UCSD-AML1 (cell line): ENCODE data around the gene WDR73.
"Not testable (repeated sequence)": the region's sequence is repeated elsewhere in the genome, so short reads cannot be mapped to it uniquely, and the experiment has no call there.

Source experiments
- DNase-seq: peaks from one replicate; lab custom pipeline; 2025; ENCODE audit not compliant: unreplicated experiment; lab: John Stamatoyannopoulos, UW

The WDR73 gene

GRCh38 chr15:84658080-84658787 is 4.2 kb upstream of the WDR73 start, which contains the start of gene NMB:
TSS of gene NMB (minus strand) at chr15:84658199. CDS start at chr15:84658152, 47 bp downstream.
- DNase-seq = peak; percentile 87

DNA sequence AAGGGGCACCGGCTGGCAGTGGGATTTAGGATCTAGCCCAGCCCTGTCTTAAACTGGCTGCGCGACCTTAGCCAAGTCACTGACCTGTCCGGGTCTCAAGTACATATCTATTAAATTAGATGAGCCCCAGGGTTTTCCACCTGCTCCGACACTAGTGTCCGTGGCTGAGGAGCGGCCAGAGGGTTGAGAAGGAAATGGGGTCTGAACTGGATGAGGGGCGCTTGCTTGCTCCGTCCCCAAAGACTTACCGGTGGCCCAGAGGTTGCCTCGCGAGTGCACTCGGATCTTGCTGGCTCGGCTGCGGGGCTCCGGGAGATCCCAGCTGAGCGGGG is 3.6 kb upstream of the WDR73 start:
- DNase-seq = no peak

DNA sequence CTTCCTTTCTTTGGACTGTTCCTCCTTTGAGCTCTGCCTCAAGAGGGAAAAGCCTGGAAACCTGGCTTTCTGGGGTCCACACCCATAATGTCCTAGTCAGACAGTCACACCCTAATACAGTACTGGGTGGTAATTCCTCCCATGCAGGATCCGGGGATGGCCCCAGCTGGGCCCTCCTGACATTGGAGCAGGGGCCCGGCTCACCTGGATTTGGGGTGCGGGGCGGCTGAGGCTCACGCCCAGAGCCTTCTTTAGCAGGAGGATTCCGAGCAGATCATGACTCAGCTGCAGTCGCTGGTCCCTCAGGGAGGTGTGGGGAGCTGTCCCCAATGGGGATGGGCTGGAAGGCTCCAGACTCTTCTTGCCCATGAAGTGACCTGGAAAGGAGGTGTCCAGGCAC is 2.9 kb upstream of the WDR73 start:
- no peak for DNase-seq

DNA sequence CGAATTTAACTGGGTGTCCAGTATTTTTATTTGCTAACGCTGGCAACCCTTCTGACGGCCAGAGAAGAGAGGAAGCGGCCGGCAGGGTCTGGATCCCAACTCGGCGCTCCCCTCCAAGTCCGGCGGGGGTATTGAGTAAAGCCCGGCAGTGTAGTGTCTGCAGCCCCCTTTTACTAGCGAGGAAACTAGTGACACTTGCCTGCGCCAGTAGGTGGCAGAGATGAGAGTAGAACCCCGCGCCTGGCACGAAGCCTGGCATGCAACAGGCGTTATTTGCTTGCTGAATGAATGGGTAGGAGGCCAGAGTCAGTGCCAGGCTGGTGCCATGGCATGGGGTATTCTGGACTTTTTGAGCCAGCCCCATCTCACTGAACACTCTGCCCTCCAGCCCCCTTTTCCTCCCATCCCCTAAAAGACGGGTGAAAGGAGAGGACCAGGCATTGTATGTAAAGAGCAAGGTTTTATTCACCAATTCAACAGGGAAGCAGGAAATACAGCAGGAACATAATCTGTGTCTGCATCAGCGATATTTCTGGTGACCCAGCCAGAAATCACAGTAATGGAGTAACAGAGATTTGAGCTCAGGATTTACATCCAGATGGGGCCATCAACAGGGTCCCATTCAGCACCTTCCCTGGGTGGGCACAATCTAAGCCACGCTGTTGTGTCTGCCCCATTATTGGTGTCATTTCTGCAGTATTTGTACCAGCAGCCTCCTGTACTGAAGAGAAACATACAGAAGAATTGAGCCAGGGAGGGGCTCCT is 788 bp upstream of the WDR73 start:
- peak; percentile 77 for DNase-seq

GRCh38 chr15:84653584-84653909 is 536 bp downstream of the WDR73 start:
- no peak for DNase-seq

- DNase-seq = no peak
These were observed 4.4 kb downstream of the WDR73 start for GRCh38 chr15:84649706-84650105.

DNA sequence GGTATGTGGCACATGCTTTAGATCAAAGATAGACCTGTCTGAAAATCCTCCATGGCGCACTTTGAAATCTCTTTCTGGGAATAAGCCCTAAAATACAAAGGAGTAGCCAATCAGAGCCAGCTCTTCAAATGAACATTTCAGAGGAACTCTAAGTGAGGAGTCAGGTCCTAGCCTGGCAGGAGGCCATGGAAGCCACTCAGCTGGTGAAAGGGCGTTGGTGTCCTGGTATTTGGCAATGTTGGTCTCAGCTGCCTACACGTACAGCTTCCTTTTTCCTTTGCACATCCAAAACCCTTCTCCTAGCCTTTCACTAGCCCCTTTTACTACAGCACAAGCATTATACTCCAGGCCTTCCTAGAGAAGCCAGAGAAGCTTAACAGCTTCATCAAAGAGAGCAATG is 5.5 kb downstream of the WDR73 start:
- DNase-seq = no peak

DNA sequence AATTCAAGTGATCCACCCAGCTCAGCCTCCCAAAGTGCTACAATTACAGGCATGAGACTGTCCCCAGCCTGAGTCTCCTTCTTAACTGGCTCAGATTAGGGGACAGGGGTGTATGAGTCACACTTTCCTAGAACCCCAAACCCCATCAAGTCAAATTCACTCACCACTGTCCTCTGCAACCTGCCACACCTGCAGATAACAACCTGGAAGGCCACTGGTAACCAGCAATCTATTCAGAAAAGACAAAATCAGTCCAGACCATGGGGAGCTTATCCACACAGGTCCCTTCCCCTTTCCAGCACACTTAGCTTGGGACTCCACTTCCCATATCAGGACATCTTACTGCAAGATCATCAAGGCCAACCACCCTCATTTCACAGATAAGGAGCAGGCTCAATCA is 6.4 kb downstream of the WDR73 start:
- DNase-seq = no peak

DNA sequence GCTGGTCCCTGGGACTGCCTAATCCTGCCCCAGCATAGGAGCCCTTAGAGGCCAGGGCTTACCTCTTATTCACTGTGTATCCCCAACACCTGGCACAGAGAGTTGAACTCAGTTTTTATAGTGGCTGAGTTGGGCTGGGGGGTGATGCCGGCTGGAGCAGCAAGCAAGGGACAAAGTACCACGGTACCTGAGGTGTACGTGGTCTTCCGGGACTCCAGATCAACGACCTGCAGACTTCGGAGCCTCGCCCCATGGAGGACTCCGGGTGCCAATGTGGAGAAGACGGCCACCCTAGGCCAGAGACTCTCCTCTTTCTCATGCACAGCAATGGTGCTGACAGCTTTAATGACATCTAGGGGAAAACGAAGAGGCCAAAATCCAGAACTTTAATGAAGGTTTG is 8.1 kb downstream of the WDR73 start:
- no peak for DNase-seq

GRCh38 chr15:84645496-84645895 is 8.6 kb downstream of the WDR73 start:
- no peak for DNase-seq

DNA sequence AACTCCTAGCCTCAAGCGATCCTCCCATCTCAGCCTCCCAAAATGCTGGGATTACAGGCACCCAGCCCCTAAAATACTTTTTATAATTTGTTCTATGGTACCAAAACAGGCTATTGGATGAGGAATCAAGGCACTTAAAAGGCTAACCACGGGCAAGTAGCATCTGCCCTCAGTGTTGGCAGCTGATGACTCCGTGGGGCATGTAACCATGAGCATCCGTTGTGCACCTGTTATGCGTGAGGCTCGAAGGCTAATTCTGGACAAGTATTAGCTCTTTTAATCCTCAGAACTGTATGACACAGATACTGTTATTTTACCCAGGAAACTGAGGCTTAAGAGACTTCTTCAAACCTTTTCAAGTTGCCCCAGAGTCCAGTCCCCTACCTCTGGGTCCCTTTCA is 10.2 kb downstream of the WDR73 start:
- no peak for DNase-seq

GRCh38 chr15:84642640-84643039 is 11.4 kb downstream of the WDR73 start:
- DNase-seq = not testable (repeated sequence)

- DNase-seq = not testable (repeated sequence)
These were observed 12.2 kb downstream of the WDR73 start for GRCh38 chr15:84641871-84642270.

GRCh38 chr15:84638103-84638502 is 16.0 kb downstream of the WDR73 start:
- DNase-seq = no peak

DNA sequence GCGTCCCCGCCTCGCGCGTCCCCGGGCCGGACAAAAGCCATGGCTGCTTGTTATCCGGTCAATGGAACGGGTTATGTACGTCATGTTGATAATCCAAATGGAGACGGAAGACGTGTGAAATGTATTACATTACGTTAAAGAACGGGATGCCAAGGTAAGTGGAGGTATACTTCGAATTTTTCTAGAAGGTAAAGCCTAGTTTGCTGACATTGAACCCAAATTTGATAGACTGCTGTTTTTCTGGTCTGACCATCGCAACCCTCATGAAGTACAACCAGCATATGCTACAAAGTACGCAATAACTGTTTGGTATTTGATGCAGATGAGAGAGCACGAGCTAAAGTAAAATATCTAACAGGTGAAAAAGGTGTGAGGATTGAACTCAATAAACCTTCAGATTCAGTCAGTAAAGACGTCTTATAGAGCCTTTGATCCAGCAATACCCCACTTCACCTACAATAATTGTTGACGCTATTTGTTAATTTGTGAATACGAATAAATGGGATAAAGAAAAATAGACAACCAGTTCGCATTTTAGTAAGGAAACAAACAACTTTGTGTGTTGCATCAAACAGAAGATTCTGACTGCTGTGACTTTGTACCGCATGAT is 19.8 kb downstream of the WDR73 start:
- no peak for DNase-seq

DNA sequence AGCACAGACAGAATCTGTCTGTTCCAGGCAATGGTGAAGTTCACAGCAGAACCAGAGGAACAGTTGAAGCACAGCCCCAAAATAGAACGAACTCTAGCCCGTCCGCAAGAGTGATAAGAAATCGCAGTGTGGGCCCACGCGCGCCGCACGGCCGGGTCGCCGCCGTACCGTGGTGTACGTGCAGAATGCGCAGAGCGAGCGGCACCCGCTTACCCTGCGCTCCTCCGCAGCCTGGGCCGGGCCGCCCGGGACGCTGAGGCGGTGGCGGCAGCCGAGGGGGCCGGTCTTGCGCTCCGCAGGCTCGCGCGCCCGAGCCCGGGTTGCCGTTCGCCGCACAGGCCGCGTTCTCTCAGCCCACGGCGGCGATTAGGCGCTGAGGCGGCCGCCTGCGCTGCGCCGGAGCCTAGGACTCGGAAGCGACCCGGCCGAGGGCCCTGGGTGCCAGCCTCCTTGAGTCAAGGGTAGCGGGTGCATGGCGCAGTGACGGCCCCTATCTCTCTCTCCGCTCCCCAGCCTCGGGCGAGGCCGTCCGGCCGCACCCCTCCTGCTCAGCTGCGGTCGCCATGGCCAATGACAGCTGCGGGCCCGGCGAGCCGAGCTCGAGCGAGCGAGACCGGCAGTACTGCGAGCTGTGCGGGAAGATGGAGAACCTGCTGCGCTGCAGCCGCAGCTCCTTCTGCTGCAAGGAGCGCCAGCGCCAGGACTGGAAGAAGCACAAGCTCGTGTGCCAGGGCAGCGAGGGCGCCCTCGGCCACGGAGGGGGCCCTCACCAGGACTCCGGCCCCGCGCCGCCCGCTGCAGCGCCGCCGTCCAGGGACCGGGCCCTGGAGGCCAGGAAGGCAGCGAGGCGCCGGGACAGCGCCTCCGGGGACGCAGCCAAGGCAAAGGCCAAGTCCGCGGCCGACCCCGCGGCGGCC is 20.5 kb downstream of the WDR73 start:
- peak; percentile 73 for DNase-seq

- no peak for DNase-seq
These were observed 22.3 kb downstream of the WDR73 start for GRCh38 chr15:84631706-84632272.

DNA sequence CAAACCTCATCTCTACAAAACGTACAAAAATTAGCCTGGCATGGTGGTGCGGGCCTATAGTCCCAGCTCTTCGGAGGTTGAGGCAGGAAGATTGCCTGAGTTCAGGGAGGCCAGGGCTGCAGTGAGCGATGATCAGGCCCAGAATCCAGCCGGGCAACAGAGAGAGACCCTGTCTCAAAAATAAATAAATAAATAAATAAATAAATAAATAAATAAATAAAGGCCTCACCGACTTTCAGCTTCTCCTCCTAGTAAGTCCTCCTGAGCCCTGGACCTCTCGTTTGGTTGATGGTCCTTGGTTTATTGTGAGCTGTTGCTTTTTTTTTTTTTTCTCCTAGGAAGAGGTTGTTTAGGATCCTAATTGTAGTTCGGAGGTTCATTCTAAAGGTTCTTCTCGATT is 25.1 kb downstream of the WDR73 start:
- no peak for DNase-seq

DNA sequence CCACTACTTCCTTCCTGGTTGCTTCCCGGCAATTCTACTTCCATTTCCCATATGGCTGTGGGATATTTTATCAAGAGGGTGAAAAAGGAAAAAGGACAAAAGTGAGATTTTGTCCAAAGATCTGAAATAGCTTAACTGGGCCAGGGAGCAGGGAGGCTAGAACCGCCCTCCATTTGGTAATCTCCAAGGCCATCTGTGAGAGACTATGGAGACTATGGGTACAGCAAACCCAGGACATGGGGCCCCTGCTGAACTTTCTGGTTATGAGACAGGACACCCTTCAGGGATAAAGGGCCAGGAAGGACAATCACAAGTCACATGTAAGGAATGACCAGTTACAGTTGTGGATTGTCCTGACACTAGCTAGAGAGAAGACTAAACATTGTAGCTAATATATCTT is 29.0 kb downstream of the WDR73 start:
- DNase-seq = no peak

GRCh38 chr15:84624359-84624758 is 29.7 kb downstream of the WDR73 start:
- no peak for DNase-seq

GRCh38 chr15:84621358-84621979 is 32.6 kb downstream of the WDR73 start:
- no peak for DNase-seq
